Measurements from ENCODE around the gene CTNND2.
"Not testable (repeated sequence)": the region's sequence is repeated elsewhere in the genome, so short reads cannot be mapped to it uniquely, and the experiment has no call there.

The CTNND2 gene

DNA sequence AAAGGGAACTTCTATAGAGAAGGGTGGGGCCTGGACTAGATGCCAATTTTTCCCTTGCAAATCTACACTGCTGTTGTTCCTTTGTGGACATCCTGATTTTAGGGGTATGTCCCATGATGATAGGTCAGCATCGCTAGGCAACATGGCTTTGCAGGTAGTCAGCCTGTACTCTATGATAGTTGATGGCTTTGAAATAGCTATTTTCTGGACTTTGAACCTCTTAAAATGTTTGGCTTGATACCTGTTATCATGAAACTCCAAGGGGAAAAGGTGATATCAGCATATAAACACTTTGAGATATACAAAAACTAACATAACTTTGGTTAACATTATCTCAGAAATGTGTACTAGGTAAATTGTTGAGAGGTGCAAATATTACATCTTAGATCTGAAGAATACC lies 533.2 kb downstream of the CTNND2 start:
- no peak for DNase-seq

DNA sequence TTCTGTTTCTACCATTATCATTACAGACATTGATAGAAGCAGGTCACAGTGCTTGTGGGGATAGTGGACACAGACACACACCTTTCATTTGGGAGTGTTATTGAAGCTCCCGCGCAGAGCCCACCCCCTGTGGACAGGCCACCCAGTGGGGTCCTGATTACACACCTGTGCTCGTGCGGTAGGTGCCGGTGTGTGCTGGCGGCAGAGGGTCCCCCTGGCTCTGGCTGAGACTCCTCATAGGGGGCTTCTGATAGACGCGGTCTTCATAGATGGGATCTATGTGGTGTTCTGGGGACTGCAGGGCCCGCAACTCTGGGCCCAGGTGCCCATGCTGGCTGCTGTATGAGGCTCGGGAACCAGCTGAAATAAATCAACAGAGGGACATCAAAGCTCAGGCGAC lies 539.7 kb downstream of the CTNND2 start:
- no peak for DNase-seq

DNA sequence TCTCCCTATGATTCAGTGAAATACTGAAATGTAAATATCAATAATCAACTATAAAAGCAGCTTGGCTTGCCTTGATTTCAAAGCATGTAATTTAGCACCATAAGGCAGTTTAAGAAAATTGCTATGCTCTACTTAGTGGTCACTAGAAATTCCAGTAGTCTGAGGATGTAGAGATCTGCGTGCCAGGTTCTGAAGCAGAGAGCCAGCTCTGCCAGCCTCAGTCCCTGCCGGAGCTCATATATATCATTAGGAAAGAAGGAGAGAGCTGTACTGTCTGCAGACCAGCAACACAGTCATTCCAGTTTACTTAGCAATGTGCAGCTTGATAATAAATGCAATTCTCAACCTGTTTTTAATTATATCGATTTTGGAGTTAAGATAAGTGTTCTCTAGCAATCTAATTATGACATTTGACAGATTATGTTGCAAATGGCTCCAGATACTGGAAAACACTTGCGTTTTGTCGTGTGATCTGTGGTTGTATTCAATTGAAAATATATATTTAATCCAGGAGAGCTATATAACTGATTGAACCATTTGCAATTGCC lies 540.5 kb downstream of the CTNND2 start:
- no peak for DNase-seq

DNA sequence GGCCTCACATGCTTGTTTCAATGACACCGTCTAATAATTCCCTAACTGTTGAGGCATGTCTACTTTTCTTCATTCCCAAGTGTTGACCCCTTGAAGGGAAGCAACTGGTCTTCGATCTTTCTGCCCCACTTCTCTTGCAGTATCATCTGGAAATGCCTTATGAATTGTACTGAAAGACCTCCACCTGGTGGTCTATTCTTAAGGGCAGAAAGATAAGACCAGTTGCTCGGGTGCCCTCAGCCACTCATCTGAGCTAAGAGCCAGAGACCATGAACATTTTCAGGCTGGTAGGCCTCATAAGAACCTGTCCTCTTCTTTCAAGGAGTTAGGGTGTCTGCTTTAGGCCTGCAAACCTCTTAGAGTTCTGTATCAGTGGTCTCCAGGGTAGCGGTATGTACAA lies 542.5 kb downstream of the CTNND2 start:
- no peak for DNase-seq

DNA sequence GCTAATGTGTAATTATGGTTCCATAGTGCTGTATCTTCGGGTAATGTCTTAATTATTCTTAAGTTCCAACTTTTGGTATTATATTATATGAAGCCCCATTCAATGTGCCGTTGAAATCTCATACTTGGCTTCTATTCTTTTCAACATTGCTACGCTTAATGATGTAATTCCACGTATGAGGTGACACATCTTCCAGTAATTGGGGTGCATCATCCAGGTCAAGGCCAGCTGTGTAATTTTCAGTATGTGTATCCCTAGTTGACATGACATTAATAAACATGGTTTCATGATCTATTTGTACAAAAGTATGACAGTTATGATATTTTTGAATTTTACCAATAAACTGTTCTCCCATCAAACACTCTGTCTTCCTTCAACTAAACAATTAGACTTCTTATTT lies 546.3 kb downstream of the CTNND2 start:
- no peak for DNase-seq

DNA sequence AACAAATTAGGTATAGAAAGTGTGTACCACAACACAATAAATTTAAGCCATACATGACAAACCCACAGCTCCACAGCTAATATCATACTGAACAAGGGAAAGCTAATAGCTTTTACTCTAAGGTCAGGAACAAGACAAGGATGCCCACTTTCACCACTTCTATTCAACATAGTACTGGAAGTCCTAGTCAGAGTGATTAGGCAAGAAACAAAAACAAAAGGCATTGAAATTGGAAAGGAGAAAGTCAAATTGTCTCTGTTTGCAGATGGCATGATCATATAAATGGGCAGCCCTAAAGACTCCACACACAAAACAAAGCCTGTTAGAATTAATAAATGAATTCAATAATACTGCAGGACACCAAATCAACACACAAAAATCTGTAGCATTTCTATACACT lies 548.8 kb downstream of the CTNND2 start:
- no peak for DNase-seq

DNA sequence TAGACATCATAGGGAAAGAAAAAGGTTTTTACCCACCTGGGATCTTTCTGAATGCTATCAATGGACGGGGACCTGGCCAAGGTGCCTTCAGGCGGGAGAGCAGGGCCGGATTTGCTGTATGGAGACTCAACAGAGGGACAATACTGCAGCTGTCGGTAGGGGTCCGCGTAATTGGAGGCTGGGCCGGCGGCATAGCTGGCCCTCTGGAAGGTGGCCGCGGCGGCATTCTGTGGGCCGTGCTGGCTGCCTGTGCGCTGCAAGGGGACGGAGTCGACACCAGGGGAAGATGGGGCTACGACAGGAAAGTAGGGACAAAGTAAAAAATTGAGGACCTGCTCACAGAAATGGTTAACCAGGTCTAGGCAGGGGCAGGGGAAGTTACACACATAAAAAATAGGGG lies 557.9 kb downstream of the CTNND2 start:
- no peak for DNase-seq

DNA sequence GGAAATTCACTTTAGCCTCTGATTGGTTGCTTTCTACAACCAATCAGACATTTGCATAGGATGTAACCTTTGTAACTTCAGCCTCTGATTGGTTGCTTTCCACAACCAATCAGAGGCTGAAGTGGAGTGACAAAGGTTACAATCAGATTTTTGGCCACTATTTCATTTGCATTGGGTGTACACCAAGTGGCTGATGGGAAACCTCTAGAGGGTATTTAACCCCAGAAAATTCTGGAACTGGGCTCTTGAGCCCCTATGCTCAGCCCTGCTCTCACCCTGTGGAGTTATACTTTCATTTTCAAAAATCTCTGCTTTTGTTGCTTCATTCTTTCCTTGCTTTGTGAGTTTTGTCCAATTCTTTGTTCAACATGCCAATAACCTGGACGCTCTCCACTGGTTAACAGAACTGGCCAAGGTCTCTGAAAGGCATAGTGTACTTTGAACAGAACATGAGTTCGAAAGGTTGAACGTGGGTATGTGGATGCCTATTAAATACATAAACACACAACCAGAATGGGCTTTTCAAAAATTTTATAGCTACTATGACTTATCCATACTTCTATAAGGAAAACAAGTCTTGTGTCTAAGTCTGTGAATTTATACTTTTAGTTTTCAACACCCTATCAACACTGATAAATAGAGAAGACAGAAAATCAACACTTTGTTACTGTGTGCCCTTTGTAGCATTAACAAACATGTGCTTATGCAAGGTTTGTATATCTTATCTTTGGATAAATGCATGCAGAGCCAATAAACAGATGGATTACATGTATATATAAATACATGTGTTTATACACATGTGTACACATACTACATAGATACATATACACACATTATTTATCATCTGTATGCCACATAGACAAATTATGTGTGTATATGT lies 568.1 kb downstream of the CTNND2 start:
- no peak for DNase-seq

DNA sequence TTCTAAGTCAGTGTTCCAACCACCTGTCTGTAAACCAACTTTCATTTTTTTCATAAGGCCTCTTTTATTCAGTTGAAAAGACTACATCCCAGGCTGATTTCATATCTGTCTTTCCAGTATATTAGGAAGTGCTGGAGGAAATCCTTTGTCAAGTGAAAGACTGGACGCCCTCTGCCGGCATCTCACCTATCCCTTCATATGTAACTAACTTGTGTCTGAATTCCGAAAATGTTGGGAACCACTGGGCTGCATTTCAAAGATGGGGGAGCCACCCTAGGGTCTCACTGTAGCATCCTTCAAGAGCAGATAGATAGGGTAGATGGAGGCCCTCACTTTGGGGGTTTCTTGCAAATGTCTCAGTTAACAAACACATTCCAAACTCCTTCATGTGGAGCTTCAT lies 569.8 kb downstream of the CTNND2 start:
- DNase-seq, result no peak

DNA sequence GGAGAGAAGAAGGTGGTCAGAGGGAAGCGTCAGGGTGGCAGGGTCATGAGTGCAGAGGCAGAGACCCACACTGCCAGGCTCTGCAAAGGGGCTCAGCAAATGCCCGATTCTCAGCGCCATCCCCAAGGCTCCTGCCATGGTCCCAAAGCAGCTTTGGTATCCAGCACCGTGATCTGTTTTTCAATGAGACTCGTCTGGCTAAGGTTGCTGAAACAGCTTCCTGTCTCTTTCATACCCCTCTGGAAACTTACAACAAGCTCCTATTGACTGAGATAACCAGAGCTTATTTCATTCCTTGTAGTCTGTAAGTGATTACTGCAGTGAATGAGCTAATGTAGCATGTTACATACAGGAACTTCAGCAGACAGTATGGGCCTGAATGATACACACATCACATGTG lies 574.6 kb downstream of the CTNND2 start:
- DNase-seq, result no peak

DNA sequence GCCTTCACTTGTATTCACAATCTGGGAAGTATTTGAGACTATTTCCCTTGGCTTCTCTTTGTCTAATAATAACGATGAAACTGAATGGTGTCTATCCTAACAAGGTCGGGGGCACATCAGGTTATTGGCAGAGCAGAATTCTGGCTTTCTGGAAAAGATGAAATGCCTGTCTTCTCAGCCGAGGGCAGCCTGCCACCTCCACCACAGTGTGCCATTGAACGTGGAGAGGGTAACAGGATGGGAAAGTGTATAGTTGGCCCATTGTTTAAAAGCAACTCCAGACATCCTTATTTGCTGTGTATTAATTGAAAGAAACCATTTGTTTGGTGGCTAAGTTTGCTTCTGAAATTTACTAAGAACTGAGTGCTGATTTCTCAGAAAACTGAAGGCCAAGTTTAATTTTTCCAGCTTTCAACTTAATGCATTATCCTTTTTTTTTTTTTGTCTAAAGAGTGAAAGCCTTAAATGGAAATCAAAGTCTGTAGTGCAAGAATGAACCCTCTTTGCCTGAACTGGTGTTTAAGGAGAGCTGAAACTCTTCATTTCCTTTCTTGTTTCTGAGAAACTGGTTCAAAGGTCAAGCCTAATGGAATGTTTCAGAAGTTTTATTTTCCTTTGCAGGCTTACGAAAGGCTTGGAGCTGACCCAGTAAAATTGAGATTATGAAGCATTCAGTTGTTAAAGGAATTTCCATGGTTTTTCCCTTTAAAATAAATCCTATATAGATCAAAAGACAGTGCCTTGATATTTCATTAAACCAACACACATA lies 579.5 kb downstream of the CTNND2 start:
- DNase-seq, result no peak

DNA sequence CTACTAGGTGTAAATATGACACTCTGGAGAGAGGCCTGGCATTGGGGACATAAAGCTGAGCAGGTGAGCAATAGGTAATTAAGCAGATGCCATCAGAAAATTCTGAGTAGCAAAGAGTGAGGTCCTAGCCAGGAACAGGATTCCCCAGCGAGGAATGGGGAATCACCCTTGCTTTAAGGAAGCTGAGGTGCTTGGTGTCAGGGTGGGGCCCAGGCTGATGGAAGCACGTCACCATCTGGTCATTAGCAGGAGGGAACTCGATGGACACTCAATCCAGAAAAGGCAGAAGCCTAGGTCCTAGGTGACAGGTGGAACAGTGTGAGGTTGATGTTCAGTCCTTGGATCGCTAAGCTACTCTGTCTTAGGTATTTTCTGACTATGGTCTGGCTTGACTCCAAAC lies 580.5 kb downstream of the CTNND2 start:
- DNase-seq, result peak in 1 of 2 donors; percentile 20

DNA sequence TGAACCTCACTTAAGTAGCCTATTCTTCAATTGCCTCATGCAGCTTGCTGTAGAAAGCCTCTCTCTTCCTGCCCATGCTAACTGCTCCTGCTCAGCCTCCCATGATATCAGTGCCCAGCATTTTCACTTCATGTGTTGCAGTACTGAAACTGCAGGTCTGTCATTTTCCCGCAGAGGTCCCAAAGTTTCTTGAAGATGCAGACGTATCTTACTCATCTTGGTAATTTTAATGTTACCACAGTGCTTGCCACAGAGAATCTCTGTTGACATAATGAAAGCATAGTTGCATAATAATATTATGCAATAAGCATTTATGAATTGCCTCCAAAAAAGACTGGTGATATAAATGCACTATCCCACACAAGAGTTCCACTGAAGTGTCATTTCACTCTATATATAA lies 582.1 kb downstream of the CTNND2 start:
- peak; percentile 1 to 27 for DNase-seq

DNA sequence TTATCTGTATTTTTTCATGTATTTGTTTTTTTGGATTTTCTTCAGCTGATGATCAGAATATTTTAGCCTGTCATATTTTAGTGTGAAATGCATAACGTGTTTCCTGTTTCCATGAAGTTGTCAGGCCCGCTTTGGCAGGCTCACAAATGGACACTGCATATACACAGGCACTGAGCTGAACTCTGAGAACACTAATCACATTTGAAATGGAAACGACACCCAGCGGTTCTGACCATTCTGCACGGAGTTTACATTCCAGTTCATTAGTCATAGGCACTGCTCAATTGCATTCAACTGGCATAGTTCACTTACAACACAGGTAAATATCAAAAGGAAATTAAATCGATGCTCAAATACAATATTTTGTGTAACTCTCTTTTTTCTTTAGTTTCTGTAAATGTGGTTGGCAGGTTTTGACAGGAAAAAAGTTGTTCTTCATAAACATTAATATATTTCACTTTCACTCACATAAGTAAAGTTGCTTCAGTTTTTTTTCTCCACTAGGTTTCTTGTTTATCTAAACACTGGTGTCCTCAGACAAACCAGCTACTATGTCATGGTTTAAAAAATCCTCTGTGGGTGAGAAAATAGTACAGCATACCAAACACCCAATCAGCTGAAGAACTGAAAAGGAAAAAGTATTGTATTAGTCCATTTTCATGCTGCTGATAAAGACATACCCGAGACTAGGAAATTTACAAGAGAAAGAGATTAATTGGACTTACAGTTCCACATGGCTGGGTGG lies 584.2 kb downstream of the CTNND2 start:
- DNase-seq, result no peak

DNA sequence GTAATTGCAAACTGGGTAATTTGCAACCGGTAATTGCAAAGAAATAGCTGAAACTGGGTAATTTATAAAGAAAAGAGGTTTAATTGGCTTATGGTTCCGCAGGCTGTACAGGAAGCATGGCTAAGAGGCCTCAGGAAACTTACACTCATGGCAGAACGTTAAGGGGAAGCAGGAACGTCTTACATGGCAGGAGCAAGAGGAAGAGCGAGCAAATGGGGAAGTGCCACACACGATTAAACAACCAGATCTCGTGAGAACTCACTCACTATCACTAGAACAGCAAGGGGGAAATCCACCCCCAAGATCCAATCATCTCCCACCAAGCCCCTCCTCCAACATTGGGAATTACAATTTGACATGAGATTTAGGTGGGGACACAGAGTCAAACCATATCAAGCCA lies 590.6 kb downstream of the CTNND2 start:
- DNase-seq, result not testable (repeated sequence)

DNA sequence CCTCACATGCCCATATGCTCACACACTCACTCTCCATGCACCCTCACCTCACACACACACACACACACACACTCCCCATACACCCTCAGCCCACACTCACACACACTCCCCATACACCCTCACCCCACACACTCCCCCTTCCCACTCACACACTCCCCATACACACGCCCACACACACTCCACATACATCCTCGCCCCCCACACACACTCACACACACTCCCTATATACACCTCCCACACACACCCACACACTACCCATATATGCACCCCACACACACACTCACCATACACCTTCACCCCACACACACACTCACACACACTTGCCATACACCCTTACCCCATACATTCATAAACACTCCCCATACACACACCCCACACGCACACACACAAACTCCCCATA lies 592.5 kb downstream of the CTNND2 start:
- DNase-seq, result no peak

DNA sequence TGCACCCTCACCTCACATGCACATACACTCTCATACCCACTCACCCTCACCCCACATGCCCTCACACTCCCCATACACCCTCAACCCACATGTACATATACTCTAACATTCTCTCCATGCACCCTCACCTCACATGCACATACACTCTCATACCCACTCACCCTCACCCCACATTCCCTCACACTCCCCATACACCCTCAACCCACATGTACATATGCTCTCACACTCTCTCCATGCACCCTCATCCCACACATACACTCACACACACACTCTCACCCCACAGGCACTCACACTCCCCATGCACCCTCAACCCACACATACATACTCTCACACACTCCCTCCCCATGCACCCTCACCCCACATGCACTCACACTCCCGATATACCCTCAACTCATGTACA lies 593.0 kb downstream of the CTNND2 start:
- no peak for DNase-seq

DNA sequence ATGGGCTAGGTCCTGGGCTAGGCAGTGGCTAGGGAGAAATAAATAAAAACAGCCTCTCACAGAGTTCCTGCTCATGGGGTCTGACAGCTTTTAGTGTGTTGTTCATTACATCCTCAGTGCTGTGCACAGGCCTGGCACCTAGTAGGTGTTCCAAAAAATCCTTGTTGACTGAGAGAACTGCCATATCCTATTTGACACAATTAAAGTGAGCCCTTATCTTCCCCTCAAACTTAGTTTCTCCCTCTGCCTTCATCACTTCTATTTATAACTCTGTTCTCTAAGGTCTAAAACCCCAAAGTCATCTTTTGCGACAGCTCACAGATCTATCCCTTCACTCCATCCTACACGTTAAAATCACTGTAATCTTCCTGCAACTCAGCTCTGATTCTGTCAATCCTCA lies 594.1 kb downstream of the CTNND2 start:
- no peak for DNase-seq

DNA sequence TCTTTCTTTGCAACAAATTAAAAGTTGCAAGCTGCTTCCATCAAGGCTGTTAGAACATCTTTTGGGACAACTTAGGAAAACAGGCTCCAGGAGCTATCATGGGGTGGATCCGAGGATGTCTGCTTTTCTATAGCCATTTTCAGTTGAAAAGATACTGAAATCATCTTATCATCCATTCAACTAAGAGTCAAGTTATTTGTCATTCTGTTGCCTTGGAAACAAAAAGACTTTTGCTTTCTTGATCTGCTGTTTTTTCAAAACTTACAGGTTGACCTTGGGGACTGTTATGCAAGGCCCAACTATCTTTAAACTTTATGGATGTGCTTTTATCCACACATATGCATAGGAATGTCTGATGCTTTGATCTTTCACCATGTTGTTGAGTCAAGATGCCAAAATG lies 597.9 kb downstream of the CTNND2 start:
- no peak for DNase-seq

DNA sequence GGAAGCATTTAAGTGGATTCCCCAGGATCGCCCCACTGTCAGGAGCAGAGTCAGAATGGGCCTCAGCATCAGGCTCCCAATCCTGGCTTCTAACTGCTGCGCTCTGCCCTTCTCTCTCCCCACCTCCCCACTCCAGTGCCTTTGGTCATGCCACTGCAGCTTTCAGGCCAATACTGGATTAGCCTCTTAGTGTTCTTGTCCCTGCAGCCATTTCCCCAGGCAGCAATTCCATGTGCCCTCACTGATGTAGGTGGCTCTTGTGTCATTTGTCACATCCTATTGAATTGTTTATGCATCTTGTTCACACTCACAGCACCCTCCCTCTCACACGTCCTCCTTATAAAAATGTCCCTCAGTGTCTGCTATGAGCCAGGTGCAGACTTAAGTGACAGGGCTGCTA lies 599.0 kb downstream of the CTNND2 start:
- DNase-seq, result no peak

DNA sequence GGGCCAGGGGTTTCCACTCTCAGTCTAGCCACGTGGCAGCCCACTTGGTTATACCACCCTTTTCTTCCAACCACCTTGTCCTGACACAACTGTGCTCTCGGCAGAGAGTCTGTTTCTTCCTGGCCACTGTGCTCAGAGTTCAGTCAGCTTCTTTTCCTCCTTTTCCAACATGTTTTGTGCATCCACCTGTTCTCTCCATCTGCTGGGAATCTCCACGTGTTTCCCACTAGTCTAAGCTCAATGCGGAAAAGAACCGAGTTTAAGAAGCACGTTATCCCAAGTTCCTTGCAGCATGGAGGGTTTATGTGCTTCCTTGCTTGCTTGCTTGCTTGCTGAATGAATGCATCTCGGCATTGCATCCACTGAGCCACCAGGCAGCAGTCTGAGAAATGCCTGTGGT lies 599.6 kb downstream of the CTNND2 start:
- DNase-seq, result no peak

DNA sequence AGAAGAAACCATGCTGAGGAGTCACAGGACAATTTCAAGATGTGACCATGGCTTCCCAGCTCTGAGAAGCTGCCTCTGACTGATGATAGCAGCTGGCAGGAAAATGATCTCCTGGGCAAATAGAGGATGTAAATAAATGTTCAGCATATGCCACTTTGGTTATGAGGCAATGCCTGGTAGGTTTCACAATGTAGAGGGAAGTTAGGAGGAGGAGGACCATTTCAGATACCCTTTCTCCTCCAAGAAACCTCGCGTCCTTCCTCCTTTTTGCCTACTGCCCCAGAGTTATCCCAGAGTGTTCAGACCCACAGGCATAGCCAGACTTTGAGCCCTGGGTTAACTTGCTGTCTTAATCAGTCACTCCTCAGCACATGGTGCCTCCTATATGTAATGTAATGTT lies 601.6 kb downstream of the CTNND2 start:
- DNase-seq, result peak; percentile 5 to 6

DNA sequence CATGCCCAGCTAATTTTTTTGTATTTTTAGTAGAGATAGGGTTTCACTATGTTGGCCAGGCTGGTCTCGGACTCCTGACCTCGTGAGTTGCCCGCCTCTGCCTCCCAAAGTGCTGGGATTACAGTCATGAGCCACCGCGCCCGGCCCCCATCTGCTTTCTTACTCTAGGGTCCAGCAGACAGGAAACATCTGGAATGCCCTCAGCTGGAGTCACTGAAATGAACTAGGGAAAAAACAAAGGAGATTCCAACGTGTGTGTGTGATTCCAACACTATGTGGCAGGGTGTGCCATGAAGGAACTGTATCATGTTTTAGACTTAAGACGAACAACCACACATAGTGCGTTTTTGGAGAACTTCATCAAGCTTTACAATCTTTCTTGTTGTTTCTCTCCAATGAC lies 603.1 kb downstream of the CTNND2 start:
- no peak for DNase-seq
